NCI-H146 (cell line): ENCODE results near the gene TPM2.

Source experiments
- DNase-seq: peaks from one replicate; lab custom pipeline; 2025; lab: John Stamatoyannopoulos, UW

TPM2 gene

DNA sequence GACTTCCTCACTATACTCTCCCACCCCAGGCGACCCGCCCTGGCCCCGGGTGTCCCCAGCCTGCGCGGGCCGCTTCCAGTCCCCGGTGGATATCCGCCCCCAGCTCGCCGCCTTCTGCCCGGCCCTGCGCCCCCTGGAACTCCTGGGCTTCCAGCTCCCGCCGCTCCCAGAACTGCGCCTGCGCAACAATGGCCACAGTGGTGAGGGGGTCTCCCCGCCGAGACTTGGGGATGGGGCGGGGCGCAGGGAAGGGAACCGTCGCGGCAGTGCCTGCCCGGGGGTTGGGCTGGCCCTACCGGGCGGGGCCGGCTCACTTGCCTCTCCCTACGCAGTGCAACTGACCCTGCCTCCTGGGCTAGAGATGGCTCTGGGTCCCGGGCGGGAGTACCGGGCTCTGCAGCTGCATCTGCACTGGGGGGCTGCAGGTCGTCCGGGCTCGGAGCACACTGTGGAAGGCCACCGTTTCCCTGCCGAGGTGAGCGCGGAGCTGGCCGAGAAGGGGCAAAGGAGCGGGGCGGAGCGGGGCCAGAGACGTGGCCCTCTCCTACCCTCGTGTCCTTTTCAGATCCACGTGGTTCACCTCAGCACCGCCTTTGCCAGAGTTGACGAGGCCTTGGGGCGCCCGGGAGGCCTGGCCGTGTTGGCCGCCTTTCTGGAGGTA lies 13.9 kb downstream of the TPM2 start:
- DNase-seq = no peak

DNA sequence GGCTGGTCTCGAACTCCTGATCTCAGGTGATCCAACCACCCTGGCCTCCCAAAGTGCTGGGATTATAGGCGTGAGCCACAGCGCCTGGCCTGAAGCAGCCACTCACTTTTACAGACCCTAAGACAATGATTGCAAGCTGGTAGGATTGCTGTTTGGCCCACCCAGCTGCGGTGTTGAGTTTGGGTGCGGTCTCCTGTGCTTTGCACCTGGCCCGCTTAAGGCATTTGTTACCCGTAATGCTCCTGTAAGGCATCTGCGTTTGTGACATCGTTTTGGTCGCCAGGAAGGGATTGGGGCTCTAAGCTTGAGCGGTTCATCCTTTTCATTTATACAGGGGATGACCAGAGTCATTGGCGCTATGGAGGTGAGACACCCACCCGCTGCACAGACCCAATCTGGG lies 14.5 kb downstream of the TPM2 start:
- no peak for DNase-seq

DNA sequence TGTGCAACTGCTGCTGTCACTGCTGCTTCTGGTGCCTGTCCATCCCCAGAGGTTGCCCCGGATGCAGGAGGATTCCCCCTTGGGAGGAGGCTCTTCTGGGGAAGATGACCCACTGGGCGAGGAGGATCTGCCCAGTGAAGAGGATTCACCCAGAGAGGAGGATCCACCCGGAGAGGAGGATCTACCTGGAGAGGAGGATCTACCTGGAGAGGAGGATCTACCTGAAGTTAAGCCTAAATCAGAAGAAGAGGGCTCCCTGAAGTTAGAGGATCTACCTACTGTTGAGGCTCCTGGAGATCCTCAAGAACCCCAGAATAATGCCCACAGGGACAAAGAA lies 15.7 kb downstream of the TPM2 start:
- no peak for DNase-seq

DNA sequence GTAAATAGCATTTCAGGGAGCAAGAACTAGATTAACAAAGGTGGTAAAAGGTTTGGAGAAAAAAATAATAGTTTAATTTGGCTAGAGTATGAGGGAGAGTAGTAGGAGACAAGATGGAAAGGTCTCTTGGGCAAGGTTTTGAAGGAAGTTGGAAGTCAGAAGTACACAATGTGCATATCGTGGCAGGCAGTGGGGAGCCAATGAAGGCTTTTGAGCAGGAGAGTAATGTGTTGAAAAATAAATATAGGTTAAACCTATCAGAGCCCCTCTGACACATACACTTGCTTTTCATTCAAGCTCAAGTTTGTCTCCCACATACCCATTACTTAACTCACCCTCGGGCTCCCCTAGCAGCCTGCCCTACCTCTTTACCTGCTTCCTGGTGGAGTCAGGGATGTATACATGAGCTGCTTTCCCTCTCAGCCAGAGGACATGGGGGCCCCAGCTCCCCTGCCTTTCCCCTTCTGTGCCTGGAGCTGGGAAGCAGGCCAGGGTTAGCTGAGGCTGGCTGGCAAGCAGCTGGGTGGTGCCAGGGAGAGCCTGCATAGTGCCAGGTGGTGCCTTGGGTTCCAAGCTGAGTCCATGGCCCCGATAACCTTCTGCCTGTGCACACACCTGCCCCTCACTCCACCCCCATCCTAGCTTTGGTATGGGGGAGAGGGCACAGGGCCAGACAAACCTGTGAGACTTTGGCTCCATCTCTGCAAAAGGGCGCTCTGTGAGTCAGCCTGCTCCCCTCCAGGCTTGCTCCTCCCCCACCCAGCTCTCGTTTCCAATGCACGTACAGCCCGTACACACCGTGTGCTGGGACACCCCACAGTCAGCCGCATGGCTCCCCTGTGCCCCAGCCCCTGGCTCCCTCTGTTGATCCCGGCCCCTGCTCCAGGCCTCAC lies 16.3 kb downstream of the TPM2 start, which contains the start of gene CA9:
TSS of gene CA9 (plus strand) at position 797 of the 893 bp plus-strand sequence. CDS start at position 829, 32 bp downstream.
- no peak for DNase-seq

DNA sequence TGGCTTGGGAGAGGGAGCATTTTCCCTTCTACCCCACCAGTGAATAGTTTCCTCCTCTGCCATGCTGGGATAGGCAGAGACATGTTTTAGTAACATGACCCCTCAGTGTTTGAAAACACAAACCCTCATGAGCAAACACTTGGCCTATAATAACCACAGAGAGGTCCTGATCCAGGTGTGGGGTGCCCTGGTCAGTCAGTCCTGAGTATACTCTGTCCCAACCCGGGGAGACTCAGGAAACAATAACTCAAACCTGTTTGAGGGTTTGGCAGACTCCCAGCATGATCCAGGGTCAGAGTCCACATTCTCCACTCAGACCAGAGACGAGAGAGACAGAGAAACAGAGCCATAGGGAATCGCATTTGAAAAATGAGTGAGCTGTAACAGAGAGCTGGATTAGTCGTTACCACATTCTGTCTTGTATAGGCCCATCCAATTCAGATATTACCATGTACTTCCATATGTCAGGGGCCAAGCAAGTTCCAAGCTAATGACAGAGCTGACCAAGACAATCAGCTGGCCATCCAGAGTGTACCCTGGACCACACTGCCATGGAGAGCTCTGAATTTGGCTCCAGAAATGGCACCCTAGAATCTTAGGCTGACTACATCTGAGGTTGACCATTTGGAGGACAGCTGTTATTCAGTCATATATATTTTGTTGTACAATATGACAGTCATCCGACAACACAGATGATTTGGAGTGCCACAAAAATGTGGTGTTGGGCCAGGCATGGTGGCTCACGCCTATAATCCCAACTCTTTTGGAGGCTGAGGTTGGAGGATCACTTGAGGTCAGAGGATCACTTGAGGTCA lies 20.2 kb downstream of the TPM2 start:
- peak; percentile 62 for DNase-seq

DNA sequence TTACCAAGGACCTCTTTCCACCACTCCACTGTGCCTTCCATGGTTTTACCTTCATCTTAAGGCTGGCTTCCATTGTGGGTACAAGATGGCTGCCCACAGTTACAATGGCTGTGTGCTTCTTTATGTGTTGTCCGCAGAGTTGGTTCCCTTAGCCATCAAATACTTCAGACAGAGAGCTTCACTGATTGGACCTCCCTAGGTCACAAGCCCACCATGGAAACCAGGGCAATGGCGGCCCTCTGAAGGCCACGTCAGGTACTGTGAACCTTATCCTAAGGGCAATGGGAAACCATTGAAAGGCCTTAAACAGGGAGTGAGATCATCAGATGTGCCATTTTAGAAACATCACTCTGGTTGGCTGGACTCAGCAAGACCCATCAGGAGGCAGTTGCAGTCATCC lies 21.8 kb downstream of the TPM2 start:
- DNase-seq = no peak

DNA sequence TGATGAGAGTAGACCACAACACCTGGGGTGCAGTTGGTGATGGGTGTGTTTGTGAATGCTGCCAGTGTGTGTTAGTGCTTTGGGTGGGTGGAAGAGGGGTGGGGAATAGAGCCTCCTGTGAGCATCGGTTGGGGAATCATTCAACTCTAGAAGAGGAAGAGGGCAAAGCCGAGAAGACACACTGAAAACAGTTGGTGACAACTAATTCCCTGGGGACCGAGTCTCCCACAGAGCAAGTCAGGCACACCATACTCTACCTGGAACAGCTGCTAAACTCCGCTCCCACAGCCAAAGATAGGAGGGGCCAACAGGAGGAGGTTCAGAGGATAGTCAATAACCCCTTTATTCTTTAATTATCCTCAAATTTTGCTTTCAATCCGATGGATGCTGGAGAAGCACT lies 23.2 kb downstream of the TPM2 start:
- DNase-seq = no peak

DNA sequence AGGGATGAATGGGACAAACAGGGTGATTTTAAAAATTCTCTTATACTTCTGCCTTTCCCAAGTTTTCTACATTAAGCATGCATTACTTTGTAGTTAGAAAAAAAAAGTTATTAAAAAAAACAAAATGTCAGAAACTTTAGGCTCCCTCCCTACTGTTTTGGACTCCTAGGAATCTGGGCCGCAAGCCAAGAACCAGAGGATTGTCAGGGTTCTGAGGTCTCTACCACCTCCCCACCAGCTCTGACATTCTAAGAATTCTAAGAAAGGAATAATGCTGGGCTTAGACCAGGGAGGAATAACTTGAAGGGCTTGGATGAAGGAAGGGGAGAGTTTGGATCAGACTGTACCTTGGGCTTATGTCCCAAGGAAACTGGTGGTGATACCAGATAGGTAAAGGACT lies 23.7 kb downstream of the TPM2 start:
- DNase-seq = no peak

DNA sequence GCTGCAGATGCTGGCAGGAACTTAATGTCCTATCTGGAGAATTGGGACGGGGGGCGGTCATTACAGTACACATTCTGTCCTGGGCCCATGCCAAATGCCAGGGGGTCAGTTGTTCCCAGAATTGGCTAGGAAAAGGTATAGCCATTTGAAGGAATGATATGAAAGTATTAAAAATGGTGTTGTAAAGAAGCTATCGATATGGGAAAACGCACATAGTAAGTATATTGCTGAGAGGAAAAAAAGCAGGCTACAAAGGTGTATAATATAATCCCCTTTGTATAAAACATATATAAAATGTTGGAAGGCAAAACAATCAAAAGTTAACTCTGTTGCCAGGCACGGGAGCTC lies 24.3 kb downstream of the TPM2 start:
- no peak for DNase-seq

DNA sequence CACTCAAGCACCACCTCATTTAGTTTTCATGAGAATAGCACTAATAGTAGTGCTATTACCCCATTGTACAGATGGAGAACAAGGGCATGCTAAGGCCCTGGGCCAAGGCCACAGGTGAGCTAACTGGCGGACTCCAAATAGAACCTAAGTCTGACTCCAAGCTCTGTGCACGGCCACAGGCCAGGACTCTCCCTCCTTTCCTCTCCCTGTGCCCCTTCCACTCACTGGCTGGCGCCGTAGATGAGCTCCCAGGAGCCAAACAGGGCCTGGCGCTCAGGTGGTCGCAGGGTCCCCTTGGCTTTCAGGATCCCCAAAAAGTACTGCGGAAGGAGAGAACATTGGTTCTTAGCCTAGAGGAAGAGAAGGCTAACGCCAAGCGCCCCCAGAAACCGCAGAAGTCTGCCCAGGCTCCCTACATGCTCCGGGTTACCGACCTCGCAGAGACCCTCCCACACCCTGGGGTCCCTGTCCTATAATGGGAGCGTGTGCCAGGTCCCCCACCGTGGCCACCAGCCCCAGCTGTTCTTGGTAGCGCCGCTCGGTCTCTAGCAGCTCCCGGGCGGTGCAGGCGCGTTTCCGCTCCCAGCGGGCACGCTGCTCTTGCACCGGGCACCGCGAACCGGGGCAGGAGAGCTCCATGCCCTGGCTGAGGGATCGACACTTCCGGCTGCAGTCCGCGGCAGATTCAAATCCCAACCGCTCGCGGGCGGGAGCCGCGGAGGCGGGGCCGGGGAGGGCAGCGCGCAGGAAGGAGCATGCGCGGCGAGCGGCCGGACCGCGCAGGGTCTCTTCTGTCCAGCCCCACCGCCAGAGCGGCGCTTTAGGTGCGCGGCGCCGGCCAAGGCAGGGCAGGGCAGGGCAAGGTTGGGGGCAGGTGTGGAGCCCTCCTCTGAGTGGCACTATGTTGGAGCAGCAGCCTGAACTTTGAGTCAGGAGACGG lies 24.9 kb downstream of the TPM2 start, which contains the start of gene ARHGEF39:
TSS of gene ARHGEF39 (minus strand) at position 665 of the 940 bp plus-strand sequence. CDS start at position 639, 26 bp downstream.
- peak; percentile 93 for DNase-seq

DNA sequence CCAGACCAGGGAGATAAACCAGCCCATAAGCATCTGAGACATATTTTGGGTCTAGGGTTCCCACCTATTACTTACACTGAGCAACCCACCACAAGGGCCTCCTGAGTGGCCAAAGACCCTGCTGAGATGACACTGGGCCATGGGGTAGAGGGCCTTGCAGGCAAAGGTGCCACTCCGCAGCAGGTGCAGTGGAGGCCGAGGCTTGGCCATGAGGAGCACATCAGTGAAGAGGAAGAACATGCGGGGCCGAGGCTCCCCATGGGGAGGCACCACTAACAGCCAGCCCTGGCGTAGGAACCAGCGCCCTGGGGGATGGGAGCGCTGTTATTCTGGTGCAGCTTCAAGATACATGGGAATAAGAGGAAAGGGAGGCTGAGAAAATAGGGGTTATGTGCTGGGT lies 27.3 kb downstream of the TPM2 start:
- no peak for DNase-seq

DNA sequence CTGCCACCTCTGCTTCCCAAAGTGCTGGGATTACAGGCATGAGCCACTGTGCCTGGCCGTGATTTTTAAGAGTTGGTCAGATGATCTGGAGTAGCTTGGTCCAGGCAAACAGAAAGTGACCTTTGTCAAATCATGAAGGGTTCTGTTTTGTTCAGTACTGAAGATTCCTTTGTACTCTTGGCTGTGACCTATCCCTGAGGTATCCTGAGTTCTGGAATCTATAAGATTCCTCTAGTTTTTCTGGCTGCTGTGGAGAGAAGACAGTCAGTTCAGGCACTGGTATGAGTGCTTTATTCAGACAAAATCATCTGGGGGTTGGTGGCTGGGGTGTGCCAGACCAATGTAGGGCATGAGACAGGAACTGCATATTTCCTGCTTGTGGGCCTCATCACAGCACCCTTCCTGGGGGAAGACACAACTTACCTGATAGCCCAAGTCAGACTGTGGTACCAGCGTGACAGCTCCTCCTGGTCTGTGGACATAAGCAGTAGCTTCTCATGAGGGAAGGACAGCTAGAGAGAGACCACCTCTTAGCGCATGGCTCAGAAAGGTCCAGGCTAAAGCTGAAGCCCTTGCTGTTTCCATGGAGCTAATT lies 27.9 kb downstream of the TPM2 start:
- no peak for DNase-seq

DNA sequence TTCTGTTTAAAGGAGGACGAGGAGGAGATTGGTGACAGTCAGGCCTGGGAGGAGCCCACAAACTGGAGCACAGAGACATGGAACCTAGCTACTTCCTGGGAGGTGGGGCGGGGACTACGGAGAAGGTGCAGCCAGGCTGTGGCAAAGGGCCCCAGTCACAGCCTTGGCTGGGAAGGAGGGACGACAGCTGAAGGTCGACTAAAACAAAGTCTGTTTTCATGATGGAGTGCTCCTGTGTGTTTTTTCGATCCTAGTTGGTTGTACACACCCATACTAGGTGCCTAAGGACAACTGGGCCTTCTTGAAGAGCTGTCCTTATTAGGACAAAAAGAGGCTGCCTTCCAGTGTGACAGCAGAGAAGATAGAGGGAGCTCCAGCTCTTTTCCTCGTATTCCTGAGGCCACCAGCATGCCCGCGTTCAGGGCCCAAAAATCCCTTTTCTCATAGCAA lies 28.7 kb downstream of the TPM2 start:
- DNase-seq = no peak

DNA sequence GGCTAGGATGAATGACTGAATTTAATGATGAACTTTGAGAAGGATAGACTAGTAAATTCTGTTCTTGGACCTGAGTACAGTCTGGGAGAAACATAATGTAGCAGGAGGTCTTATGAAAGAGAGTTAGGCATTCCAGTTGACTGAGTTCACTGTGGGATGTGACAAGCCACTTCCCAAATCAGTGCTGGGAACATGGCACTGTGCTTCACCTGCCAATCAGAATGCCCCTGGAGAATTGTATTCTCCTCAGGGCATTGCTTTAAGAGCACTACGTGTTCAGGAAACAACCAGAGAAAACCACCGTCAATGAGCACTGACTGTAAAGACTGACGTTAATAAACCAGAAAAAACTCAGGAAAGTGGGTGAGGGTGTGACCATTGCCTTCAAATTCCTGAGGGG lies 30.4 kb downstream of the TPM2 start:
- DNase-seq = no peak

DNA sequence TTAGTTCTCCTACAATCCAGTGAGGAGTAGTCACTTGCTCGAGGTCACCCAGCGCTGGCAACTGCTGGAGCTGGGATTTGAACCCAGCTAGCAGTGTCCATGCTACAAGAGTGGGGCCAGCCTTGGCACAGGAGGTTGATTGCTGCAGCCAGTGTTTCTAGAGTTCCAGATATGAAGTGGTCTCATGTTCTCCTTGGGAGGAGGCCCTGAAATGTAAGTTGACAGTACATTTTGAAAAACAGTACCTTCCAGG lies 30.8 kb downstream of the TPM2 start:
- no peak for DNase-seq

DNA sequence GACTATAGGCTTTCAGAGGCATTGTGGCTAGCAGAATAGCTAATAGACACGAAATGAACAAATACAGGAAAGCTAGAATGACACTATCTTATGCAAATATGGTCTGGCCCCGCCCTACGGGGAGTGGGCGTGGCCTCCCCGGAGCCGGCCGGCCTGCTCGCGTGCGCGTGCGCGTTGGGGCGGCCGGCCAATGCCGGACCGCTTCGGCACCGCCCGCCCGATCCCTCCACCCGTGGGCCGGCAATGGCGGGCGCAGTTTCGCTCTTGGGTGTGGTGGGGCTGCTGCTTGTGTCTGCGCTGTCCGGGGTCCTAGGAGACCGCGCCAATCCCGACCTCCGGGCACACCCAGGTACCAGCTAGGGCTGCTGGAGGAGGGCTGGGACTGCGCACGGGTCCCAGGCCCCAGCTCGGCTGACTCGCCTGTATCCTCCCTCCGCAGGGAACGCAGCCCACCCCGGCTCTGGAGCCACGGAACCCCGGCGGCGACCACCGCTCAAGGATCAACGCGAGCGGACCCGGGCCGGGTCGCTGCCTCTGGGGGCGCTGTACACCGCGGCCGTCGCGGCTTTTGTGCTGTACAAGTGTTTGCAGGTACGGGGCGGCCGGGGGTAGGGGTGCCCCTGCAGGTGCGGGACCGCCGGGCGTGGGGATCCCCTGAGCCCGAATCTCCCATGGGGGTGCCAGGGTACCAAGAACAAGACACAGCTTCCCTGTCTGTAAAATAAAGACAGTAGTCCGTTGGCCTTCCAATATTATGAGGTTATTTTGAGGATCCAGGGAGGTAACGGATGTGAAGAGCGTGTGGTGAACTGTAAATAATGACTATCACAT lies 31.4 kb downstream of the TPM2 start, which contains the start of gene CCDC107:
TSS of gene CCDC107 (plus strand) at position 156 of the 831 bp plus-strand sequence. CDS start at position 244, 88 bp downstream.
- peak; percentile 89 for DNase-seq

DNA sequence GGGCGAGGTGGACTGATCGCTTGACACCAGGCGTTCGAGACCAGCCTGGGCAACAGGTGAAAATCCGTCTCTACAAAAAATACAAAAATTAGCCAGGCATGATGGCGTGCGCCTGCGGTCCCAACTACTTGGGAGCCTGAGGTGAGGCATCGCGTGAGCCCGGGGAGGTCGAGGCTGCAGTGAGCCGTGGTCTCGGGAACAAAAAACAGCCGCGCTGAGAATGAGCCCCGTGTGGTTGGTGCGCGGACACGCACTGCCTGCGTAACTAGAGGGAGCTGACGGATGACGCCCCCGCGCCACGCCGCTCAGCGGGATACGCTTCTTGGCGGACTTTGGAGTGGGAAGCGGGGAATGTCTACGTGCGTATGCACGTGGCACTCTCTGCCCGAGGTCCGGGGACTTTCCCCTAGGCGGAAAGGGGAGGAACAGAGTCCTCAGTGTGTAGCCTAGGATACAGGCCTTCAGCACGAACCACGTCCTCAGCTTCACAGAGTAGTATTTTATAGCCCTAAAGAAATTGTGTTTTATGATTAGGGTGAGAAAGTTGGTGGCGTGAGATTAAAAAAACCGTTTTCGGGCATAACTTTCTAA lies 32.1 kb downstream of the TPM2 start, which contains the start of gene RMRP:
TSS of gene RMRP (minus strand) at position 474 of the 591 bp plus-strand sequence.
- DNase-seq = peak; percentile 99

DNA sequence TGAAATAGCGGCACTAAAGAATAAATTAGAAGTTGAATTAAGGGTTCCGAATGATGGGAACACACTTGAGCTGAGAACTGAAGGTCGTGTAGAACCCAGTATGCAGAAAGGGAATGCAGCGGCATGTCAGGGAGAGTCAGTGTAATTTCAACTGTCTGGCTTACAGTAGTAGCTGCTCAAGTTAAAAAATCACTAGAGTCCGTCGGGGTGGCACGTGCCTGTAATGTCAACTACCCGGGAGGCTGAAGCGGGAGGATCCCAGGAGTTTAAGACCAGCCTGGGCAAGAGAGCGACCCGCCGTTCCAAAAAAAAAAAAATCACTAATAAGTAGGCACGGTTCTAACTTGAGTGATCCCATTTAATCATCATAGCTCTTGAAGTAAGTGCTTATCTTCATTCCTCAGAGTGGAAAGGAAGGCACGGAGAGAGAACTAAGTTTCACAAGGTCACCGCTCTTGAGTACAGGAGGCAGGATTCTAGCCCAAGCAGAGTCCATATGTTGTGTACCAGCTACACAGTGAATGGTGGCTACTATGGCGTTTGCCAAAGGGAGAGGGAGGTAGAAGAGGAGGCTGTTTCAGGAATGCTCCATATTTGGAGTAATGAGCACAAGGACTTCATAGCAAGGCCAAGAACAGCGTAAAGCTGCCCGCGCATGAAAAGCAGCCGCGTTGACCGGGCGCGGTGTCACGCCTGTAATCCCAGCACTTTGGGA lies 32.7 kb downstream of the TPM2 start:
- peak; percentile 64 for DNase-seq

DNA sequence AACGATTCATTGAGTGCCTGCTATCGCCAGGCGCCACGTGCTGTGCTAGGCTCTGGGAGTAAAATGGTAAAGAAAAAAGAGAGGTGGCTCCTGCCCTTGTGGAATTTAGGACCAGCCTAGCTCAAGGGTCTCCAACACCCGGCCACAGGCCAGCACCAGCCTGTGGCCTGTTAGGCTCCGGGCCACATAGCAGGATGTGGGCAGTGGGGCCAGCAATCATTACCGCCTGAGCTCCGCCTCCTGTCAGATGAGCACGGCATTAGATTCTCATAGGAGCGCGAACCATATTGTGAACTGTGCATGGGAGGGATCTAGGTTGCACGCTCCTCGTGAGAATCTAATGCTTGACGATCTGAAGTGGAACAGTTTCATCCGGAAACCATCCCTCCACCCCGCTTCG lies 33.4 kb downstream of the TPM2 start:
- DNase-seq = peak; percentile 30
